AG08395 (cell line): ENCODE results near the gene COG2.
A peak's percentile ranks its signal among the peaks of the same experiment; 100 is the strongest.

Source experiments
- DNase-seq: peaks from one replicate; pipeline ENCODE4 v3.0.0; 2012; ENCODE audit warnings: mixed read lengths, low spot score

Gene COG2

GRCh38 chr1:230701895-230702768 is 59.9 kb downstream of the COG2 start:
- DNase-seq: no peak

- DNase-seq: no peak
Measured at GRCh38 chr1:230702934-230703678, 60.8 kb downstream of the COG2 start.

GRCh38 chr1:230703679-230704385 is 61.6 kb downstream of the COG2 start:
- no peak for DNase-seq

GRCh38 chr1:230704830-230705229 is 62.5 kb downstream of the COG2 start:
- no peak for DNase-seq

GRCh38 chr1:230705289-230706019 is 63.2 kb downstream of the COG2 start:
- no peak for DNase-seq

- no peak for DNase-seq
Measured at GRCh38 chr1:230706020-230706699, 63.9 kb downstream of the COG2 start.

GRCh38 chr1:230706887-230707731 is 64.8 kb downstream of the COG2 start:
- no peak for DNase-seq

GRCh38 chr1:230707732-230708630 is 65.7 kb downstream of the COG2 start:
- DNase-seq: no peak

- DNase-seq: peak; percentile 35
Measured at GRCh38 chr1:230708631-230709580, 66.6 kb downstream of the COG2 start.

GRCh38 chr1:230709619-230710542 is 67.6 kb downstream of the COG2 start:
- no peak for DNase-seq

- no peak for DNase-seq
Measured at GRCh38 chr1:230710543-230710904, 68.2 kb downstream of the COG2 start.

- DNase-seq: no peak
Measured at GRCh38 chr1:230711245-230711644, 69.0 kb downstream of the COG2 start.

- DNase-seq: no peak
Measured at GRCh38 chr1:230712470-230712942, 70.2 kb downstream of the COG2 start.

GRCh38 chr1:230713138-230713537 is 70.9 kb downstream of the COG2 start:
- DNase-seq: no peak

- no peak for DNase-seq
Measured at GRCh38 chr1:230713547-230713914, 71.2 kb downstream of the COG2 start.

- DNase-seq: peak; percentile 94
Measured at GRCh38 chr1:230713915-230714764, 71.9 kb downstream of the COG2 start, which contains the start of gene AGT. AGT (minus strand) TSS chr1:230714122; CDS start chr1:230710823, 3,299 bp downstream.
